ENCODE results near the gene FRMD4B.
"Not testable (repeated sequence)": the region's sequence is repeated elsewhere in the genome, so short reads cannot be mapped to it uniquely, and the experiment has no call there.

Gene FRMD4B

GRCh38 chr3:69273896-69274295 lies 112.0 kb downstream of the FRMD4B start:
- Mint-ChIP-seq H3K27ac (no peak overlapping the region), H3K4me3 (no peak overlapping the region), H3K9me3 (no peaks in the 10 kb centered on the region), H3K27me3 (peaks cover 24% of the 10 kb centered on the region), H3K4me1 (no peaks in the 10 kb centered on the region), H3K36me3 (no peaks in the 10 kb centered on the region)
- no peak for ATAC-seq

GRCh38 chr3:69272556-69272955 lies 113.3 kb downstream of the FRMD4B start:
- Mint-ChIP-seq H3K27me3 (peaks cover 14% of the 10 kb centered on the region), H3K36me3 (no peaks in the 10 kb centered on the region), H3K4me1 (no peaks in the 10 kb centered on the region), H3K27ac (no peak overlapping the region), H3K4me3 (no peak overlapping the region), H3K9me3 (no peaks in the 10 kb centered on the region)
- no peak for ATAC-seq

GRCh38 chr3:69271098-69271497 lies 114.8 kb downstream of the FRMD4B start:
- no peaks in the 10 kb centered on the region for H3K9me3 Mint-ChIP-seq
- H3K4me3 Mint-ChIP-seq, result no peak overlapping the region
- no peak for ATAC-seq
- H3K27me3 Mint-ChIP-seq, result peaks cover 9% of the 10 kb centered on the region
- H3K4me1 Mint-ChIP-seq, result no peaks in the 10 kb centered on the region
- no peak overlapping the region for H3K27ac Mint-ChIP-seq
- no peaks in the 10 kb centered on the region for H3K36me3 Mint-ChIP-seq

- peaks cover 19% of the 10 kb centered on the region for H3K27me3 Mint-ChIP-seq
- ATAC-seq, result no peak
- H3K36me3 Mint-ChIP-seq, result no peaks in the 10 kb centered on the region
- no peaks in the 10 kb centered on the region for H3K4me1 Mint-ChIP-seq
- H3K27ac Mint-ChIP-seq, result no peak overlapping the region
- no peaks in the 10 kb centered on the region for H3K9me3 Mint-ChIP-seq
- H3K4me3 Mint-ChIP-seq, result no peak overlapping the region
Observed at GRCh38 chr3:69266585-69266984, 119.3 kb downstream of the FRMD4B start.

- H3K4me1 Mint-ChIP-seq, H3K27ac Mint-ChIP-seq, H3K36me3 Mint-ChIP-seq, H3K9me3 Mint-ChIP-seq, ATAC-seq, H3K4me3 Mint-ChIP-seq: not testable (repeated sequence)
- peaks cover 19% of the 10 kb centered on the region for H3K27me3 Mint-ChIP-seq
Observed at GRCh38 chr3:69266071-69266470, 119.8 kb downstream of the FRMD4B start.

GRCh38 chr3:69260843-69261405 lies 125.0 kb downstream of the FRMD4B start:
- peaks cover 10% of the 10 kb centered on the region for H3K27me3 Mint-ChIP-seq
- not testable (repeated sequence) for H3K36me3 Mint-ChIP-seq, H3K27ac Mint-ChIP-seq, H3K9me3 Mint-ChIP-seq, ATAC-seq, H3K4me3 Mint-ChIP-seq, H3K4me1 Mint-ChIP-seq

- no peak overlapping the region for H3K27ac Mint-ChIP-seq
- ATAC-seq, result peak; percentile 32
- no peaks in the 10 kb centered on the region for H3K9me3 Mint-ChIP-seq
- H3K4me1 Mint-ChIP-seq, result no peaks in the 10 kb centered on the region
- H3K27me3 Mint-ChIP-seq, result peaks cover 10% of the 10 kb centered on the region
- H3K4me3 Mint-ChIP-seq, result no peak overlapping the region
- H3K36me3 Mint-ChIP-seq, result no peaks in the 10 kb centered on the region
Observed at GRCh38 chr3:69260216-69260787, 125.6 kb downstream of the FRMD4B start.

- Mint-ChIP-seq H3K27me3 (peaks cover 3% of the 10 kb centered on the region), H3K36me3 (no peaks in the 10 kb centered on the region), H3K4me1 (no peaks in the 10 kb centered on the region), H3K9me3 (no peaks in the 10 kb centered on the region), H3K4me3 (no peak overlapping the region), H3K27ac (no peak overlapping the region)
- no peak for ATAC-seq
Observed at GRCh38 chr3:69259125-69259524, 126.8 kb downstream of the FRMD4B start.

- H3K4me3 Mint-ChIP-seq, result no peak overlapping the region
- H3K27ac Mint-ChIP-seq, result no peak overlapping the region
- no peaks in the 10 kb centered on the region for H3K36me3 Mint-ChIP-seq
- H3K9me3 Mint-ChIP-seq, result no peaks in the 10 kb centered on the region
- no peaks in the 10 kb centered on the region for H3K27me3 Mint-ChIP-seq
- H3K4me1 Mint-ChIP-seq, result no peaks in the 10 kb centered on the region
- no peak for ATAC-seq
Observed at GRCh38 chr3:69255928-69256327, 130.0 kb downstream of the FRMD4B start.

- no peaks in the 10 kb centered on the region for H3K4me1 Mint-ChIP-seq
- ATAC-seq, result no peak
- H3K4me3 Mint-ChIP-seq, result no peak overlapping the region
- no peak overlapping the region for H3K27ac Mint-ChIP-seq
- no peaks in the 10 kb centered on the region for H3K27me3 Mint-ChIP-seq
- H3K9me3 Mint-ChIP-seq, result no peaks in the 10 kb centered on the region
- no peaks in the 10 kb centered on the region for H3K36me3 Mint-ChIP-seq
Observed at GRCh38 chr3:69254351-69254750, 131.5 kb downstream of the FRMD4B start.

- ATAC-seq, result no peak
- H3K9me3 Mint-ChIP-seq, result no peaks in the 10 kb centered on the region
- H3K27ac Mint-ChIP-seq, result no peak overlapping the region
- H3K4me1 Mint-ChIP-seq, result no peaks in the 10 kb centered on the region
- no peak overlapping the region for H3K4me3 Mint-ChIP-seq
- H3K27me3 Mint-ChIP-seq, result no peaks in the 10 kb centered on the region
- H3K36me3 Mint-ChIP-seq, result no peaks in the 10 kb centered on the region
Observed at GRCh38 chr3:69252631-69253030, 133.3 kb downstream of the FRMD4B start.

GRCh38 chr3:69252141-69252540 lies 133.7 kb downstream of the FRMD4B start:
- Mint-ChIP-seq H3K27ac (no peak overlapping the region), H3K4me1 (no peaks in the 10 kb centered on the region), H3K9me3 (no peaks in the 10 kb centered on the region), H3K27me3 (no peaks in the 10 kb centered on the region), H3K4me3 (no peak overlapping the region), H3K36me3 (no peaks in the 10 kb centered on the region)
- no peak for ATAC-seq

- H3K4me1 Mint-ChIP-seq, result no peaks in the 10 kb centered on the region
- no peak for ATAC-seq
- no peaks in the 10 kb centered on the region for H3K9me3 Mint-ChIP-seq
- H3K4me3 Mint-ChIP-seq, result no peak overlapping the region
- no peaks in the 10 kb centered on the region for H3K36me3 Mint-ChIP-seq
- H3K27ac Mint-ChIP-seq, result no peak overlapping the region
- no peaks in the 10 kb centered on the region for H3K27me3 Mint-ChIP-seq
Observed at GRCh38 chr3:69251078-69251805, 134.6 kb downstream of the FRMD4B start.

- Mint-ChIP-seq H3K4me1 (no peaks in the 10 kb centered on the region), H3K27me3 (no peaks in the 10 kb centered on the region), H3K9me3 (no peaks in the 10 kb centered on the region), H3K27ac (no peak overlapping the region), H3K4me3 (no peak overlapping the region), H3K36me3 (no peaks in the 10 kb centered on the region)
- ATAC-seq, result no peak
Observed at GRCh38 chr3:69250014-69250413, 135.9 kb downstream of the FRMD4B start.

- H3K9me3 Mint-ChIP-seq, result no peaks in the 10 kb centered on the region
- no peak overlapping the region for H3K27ac Mint-ChIP-seq
- H3K4me1 Mint-ChIP-seq, result no peaks in the 10 kb centered on the region
- no peak for ATAC-seq
- H3K27me3 Mint-ChIP-seq, result no peaks in the 10 kb centered on the region
- no peak overlapping the region for H3K4me3 Mint-ChIP-seq
- H3K36me3 Mint-ChIP-seq, result no peaks in the 10 kb centered on the region
Observed at GRCh38 chr3:69249001-69249400, 136.9 kb downstream of the FRMD4B start.

GRCh38 chr3:69248436-69248835 lies 137.5 kb downstream of the FRMD4B start:
- Mint-ChIP-seq H3K27me3 (no peaks in the 10 kb centered on the region), H3K4me1 (no peaks in the 10 kb centered on the region), H3K36me3 (no peaks in the 10 kb centered on the region), H3K4me3 (no peak overlapping the region), H3K9me3 (no peaks in the 10 kb centered on the region), H3K27ac (no peak overlapping the region)
- no peak for ATAC-seq

Data from stimulated activated memory B cell treated with anti-CD40 and anti-IgM and Interleukin-4, amounts not matched to agents 10 μg/mL and 1 μg/mL and 100 μg/mL, for 72 hours (primary cell).